NCI-H748 (cell line): ENCODE results near the gene C14orf132.
A peak's percentile ranks its signal among the peaks of the same experiment; 100 is the strongest.

Experiments used
- DNase-seq: peaks from one replicate; lab custom pipeline; 2025; ENCODE audit not compliant: unreplicated experiment; lab: John Stamatoyannopoulos, UW

The C14orf132 gene

DNA sequence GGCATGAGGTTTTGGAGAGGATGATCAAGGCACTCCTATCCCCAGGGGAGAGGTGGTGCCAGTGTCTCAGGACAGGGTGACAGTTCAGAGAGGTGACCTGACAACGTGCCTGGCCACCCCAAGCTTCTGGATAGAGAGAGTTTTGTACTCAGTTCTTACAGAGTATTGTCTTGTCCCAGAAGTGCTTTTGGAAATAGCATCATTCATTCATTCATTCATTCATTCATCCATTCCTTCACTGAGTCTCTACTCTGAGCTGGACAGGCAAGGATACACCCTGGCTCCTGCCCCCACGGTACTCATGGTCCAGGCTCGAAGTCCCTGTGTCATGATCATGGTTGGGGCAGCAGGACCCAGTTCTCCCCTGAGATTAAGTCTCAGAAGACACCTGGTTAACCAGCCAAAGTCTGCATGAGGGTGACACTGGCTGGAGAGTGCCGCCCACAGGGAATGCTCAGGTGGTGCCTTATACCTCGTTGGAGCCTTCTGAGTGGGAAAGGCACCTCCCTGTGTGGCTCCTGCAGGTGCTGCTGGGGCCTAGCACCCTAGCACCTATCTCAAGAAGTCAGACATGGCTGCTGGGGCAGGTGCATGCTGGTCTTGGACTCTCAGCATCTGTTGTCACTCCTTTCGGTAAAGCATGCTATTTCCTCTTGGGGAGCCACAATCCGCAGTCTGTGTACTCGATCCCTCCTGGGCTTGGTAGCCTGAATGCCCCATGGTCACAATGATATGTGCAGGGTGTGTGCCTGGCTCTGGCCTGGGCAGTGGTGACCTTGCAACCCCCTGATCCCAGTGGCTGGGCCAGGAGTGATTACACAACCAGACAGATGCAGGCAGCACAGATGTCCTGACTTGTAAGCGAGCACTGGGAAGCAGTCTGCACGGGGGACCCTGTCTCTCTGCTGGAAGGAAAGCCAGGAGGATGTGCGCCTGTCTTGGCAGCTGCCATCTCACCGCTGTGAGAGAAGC is 57.8 kb downstream of the C14orf132 start:
- no peak for DNase-seq

DNA sequence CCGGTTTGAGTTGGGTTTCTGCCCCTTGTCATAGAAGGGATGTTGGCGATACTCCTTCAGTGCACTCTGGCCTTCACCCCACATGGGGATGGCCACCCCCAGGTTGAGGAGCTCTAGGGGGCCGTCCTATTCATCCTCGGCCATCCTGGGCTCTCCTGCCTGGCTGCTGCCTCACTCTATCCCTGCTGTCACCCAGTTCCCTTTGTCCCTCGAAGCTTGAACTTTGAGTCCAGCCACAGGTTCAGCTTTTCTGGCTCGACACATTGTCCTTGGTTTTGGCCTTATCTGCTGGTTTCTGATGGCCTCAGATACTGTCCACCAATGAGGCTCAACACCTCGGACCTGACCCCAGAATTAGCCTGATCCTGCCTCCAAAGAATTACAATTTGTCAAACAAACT is 58.6 kb downstream of the C14orf132 start:
- DNase-seq: no peak

DNA sequence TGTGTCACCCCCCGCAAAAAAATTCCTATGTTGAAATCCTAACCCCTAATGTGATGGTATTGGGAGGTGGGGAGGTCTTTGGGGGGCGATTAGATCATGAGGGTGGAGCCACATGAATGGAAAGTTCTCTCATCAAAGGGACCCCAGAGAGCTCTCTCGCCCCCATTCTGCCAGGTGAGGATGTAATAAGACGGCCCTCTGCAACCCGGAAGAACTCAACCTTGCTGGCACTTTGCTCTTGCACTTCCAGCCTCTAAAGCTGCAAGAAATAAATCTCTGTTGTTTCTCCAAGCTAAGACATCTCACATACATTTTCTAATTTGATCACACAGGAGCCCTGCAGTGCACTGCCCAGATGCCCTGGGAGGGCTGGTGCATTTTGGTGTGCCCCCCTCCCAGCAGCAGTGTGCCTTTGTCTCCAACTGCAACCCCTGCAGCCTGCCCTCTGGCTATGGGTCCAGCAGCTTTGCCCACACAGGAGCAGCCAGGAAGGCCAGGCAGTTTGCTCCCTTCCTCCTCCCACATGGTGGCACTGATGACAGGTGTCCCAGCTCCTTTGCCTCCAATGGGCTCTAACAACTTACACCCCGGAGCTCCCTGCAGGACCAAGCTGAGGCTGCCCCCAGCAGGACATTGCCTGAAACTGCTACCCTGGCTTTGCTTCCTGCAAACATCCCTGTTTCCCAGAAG is 59.3 kb downstream of the C14orf132 start:
- peak; percentile 89 for DNase-seq

DNA sequence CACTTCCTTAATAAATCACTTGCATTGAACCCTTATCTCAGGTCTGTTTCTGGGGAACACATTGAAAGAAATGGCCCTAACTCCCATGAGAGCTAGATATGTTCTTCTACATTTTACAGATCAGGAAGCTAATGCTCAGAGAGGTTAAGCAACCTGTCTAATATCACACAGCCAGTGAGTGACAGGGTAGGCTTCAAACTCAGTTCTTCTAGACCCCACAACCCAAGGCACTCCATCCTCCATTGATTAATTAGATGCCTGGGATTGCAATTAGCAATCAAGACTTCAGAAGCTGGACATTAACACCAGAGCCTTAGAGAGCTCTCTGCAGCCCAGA is 59.8 kb downstream of the C14orf132 start:
- DNase-seq: no peak

DNA sequence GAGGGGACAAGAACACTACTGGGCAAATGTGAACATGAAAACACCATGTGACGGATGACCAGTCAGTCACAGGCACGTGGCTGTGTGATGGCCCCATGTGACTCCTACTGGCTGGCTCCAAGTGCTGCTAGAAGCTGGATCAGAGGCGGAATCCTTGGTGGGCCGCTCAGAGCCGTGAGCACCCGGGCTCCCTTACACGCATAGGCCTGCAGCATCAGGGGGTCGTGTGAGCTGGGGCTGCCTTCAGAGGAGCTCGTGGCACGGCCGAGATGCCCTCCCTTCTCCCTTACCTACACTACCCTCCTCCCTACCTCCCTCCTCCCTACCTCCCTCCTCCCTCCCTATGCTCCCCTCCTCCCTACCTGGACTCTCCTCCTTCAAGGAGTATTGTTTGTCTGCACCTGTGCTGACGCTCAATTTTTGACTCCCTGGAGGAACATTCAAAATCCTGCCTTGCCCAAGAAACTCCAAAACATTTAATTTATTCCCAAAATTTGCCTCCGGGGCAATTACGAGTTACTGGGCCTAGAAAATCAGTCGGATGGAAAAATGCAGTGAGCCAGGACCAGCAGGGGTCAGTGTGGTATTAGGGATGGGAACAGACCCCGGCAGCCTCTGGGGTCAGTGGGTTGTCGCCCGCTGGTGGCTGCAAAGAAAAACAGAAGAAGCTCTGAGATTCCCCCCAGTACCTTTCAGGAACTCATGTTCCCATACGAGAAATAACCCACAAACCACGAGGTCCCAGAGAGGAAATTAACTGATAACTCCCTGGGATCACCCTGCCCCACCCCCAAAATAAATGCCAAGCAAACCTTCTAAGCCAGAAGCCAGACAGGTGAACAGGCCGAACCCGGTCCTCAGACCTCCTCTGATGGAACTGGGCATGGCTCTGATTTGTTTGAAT is 61.3 kb downstream of the C14orf132 start:
- DNase-seq: peak; percentile 71

DNA sequence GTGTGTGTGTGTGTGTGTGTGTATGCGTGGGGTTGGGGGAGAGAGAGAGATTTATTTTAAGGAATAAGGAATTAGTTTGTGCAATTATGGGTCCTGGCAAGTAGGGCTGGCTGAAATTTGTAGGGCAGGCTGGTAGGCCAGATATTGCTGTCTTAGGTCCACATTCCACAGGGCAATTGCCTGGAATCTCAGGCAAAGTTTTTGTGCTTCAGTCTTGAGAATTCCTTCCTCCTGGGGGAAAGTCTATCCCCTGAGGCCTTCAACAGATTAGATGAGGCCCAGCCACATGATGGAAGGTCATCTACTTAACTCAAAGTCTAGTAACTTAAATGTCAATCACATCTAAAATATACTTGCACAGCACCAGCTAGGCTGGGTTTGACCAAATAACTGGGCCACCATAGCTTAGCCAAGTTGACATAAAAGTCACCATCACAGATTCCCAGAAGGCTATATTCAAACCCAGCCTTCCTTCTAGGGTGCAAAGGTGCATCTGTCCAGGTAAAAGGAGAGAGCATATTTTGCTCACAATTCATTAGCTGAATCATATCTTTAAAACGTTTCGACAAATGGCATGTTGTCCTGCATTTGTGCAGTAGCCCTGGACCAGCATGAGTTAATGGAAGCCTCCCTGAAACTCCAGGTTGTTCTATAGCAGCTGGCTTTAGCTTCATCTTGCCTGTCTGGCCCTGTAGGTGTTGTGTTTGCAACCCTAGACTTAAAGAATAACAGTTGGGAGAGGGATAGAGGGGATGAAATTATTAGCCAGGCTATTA is 63.1 kb downstream of the C14orf132 start:
- DNase-seq: no peak

DNA sequence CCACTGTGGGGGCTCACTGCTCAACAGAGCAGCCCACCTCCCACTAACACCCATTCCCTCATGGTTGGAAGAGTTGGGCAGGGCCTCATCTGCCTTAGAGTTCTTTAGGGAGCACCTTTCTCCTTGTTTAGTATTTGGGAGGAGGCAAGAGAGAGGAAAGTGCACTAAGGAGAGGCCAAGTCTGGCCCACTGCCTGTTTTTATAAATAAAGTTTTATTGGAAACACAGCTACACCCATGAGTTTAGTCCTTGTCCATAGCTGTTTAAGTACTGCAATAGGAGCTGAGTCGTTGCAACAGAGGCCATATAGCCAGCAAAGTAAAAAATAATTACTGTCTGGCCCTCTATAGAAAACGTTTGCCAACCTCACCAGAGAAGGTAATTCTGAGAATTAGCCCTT is 63.9 kb downstream of the C14orf132 start:
- DNase-seq: no peak

DNA sequence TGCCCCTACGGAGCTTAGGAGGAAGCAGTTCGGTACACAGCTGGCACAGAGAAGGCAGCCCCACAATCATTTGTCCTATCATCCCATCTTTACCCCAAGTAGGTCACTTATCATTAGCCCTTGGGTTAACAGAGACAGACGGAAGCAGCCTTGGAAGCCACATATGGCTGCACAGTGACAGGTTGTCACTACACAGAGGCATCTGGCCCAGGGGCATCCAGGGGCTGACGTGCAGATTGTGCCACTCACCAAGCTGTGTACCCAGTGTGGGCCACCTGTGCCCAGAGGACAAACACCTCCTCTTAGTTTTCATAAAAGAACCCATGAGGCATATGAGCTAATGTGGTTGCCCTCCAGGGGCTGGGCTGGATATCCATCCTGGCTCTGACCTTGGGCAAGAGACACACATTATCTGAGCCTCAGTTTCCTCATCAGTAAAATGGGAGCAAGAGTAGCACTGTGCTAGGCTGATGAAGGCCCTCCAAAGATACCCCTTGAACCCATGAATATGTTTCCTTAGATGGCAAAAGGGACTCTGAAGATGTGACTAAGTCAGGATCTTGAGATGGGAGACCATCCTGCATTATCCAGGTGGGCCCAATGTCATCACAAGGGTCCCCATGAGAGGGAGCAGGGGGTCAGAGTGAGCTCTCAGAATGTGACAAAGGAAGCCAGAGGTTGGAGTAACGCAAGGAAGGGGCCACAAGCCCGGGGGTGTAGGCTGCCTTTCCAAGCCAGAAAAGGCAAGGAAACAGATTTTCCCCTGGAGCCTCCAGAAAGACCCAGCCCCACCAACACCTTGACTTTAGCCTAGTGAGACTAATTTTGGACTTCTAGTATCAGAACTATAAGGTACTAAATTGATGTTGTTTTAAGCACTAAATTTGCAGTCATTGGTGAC is 64.6 kb downstream of the C14orf132 start:
- DNase-seq: no peak

DNA sequence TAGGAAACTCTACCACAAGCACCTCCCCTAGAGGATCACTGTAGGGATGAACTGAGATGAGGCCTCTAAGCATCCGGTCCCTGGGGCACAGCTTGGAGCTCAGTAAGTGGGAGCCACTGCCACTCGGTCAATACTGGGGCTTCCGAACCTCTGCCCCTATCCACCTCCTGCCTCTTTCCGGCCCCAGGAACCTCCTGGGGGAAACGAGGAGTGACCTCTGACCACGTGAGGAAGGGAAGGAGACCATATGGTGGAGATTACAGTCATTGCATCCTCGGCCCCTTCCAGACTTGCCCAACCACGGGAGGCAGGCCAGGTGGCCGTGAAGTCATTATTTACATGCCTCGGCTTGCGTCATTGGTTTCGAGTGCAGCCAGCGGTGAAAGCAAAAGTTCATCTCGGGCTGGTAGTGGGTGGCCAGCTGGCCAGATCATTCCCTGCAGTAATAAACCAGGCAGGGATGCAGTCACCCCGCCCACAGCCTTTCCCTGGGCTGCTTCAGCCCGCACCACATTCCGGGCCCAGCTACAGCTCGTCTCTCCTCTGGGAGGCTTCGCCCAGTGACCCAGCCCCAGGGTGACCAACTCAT is 65.4 kb downstream of the C14orf132 start:
- DNase-seq: no peak

DNA sequence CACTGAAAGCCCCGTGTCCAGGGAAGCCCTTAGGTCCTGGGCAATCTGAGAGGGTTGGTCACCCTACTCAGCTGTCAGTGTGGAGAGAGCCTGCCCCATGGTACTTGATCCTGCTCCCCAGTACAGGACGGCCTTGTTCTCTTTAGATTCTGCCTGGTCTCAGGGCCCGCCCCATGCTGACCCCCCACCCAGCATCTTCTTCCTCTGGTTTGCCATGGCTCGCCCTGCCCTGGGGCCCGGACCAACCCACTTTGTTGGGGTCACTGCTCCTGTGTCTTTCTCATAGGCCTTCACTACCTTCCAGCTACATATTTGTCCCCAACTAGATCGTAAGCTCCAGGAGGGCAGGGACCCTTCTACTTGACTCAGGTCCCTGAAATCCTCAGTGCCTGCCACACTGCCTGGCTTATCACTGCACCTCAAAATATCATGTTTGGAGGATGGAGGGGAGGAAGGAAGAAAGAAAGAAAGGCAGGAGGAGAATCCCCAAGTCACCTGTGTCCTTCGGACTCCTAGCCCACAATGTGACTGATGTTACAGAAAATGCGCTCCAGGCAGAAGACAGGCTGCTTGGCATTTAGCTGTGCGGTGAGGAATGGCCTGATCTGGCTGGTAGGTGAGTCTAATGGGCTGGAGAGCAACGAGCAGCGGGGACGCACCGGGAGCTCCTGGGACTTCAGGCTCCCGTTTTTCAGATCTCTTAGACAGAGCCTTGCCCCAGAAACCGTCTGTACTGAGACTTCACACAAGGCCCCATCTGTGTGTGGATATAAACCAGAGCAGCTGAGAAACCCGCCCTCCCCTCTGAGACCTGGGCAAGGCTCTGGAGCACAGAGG is 66.1 kb downstream of the C14orf132 start:
- DNase-seq: no peak

DNA sequence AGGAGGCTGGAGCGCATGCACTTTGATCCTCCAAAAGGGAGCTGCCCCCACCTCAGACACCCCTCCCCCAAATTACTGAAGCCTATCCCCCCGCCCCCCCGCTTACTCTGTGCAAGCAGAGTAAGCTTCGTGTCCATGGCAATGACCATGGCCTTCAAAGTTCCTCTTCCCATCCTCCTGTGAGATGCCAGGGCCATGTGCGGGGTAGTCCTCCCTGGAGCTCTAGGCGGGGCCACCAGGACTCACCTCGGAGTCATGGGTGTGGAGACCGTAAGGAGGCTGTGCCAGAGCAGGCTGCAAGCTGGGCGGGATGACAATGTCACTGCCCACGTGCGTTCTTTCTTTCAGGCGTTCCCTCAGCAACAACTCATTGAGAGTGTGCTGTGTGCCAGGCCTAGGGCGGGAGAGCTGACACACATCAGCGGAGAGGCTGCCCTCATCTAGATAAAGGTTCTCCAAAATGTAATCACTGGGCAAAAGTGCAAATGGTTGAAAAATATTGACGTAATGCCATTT is 66.8 kb downstream of the C14orf132 start:
- DNase-seq: peak; percentile 43

DNA sequence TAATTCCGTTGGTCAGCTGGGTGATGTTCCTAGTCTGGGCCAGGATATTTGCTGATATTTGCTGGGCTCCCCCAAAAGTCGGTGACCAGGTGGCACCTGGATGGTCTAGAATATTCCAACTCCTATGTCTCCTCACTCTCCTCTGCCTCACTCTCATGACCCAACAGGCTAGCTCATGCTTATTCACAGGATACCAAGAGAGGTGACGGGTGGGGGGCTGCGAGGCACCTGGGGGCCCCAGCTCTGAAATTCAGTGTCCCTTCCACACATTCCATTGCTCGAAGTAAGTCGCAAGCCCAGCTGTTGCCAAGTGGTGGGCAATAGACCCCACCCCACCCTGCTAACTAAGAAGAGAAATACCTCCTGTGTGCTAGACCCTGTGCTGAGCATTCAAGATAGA is 67.7 kb downstream of the C14orf132 start:
- DNase-seq: no peak

DNA sequence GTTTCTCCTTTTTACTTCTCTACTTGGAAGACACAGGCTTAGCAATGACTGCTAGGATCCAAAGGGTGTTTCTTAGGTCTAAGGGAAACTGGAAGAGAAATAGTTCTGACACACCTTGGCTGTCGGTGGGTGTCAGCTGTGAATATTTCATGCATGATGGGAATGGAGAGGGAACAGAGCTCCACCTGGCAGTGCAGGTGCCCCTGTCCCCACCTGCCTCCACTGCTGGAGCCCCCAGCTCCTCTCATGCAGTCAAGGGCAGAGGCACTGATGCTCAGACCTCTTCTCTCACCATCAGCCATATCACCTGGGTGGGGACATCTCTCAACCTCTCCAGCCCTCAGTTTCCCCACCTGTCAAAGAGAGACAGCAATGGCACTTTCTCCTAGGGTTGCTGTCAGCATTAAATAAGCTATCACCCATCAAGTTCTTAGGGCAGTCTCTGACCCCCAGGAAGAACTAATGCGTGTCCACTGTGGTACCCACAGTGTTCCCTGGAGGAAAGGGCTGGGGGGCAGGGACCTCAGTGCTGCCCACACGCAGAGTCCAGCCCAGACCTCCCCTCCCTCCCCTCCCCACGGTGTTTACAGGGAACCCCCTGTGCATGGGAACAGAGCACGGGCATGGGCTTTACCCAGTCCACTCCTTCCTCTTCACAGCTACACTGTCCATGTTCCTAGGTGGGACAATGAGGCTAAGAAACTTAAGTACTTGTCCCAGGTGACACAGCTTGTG is 69.1 kb downstream of the C14orf132 start:
- peak; percentile 50 for DNase-seq

DNA sequence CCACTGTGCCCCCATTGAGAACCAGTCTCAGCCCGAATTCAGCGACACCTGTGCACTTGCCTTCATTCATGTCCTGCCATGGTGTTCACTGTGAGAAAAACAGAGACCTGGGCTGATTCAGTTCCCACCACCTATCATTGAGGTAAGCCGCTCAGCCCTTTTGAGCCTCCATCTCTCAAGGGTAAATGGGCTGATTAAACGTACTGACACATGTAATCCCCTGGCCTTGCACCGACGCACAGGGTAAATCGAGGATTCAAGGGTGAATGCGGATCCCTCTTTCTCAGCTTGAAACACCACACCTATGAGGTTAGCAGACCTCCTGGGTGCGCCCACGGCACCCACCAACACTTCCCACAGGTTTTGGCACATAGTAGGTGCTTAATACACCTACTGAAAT is 69.7 kb downstream of the C14orf132 start:
- DNase-seq: no peak

DNA sequence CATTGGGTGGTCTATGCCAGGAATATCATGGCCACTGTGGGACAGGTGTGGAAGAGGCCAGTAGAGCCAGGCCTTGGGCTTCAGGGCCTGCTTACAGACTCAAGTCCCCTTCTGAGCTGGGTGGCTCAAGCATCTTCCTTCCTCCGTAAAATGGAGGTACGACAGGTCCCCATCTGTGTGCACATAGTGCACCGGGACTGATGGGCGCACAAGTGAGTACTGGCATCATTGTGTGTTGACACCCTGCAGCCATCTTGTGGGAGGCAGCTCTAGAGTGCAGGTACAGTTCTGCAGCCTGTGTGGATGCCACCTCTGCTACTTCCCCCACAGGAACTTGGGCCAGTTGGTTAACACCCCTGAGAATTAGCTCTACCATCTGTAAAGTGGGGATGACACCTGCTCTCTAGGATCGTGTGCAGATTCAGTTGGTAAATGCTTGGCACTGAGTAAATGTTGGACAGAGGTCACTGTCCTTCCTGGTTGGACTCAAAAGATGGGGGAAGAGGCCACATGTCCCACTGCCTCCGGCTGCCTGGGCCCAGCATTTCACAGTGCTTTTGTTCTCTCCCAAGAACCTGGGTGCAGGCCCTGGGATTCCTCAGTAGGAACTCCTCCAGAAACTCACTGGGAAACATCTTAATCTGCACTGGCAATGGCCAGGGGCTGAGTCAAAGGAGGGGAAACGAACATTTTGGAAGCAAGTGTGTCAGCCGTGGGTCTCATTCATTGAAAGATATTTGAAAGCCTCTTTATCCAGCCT is 70.6 kb downstream of the C14orf132 start:
- DNase-seq: no peak

DNA sequence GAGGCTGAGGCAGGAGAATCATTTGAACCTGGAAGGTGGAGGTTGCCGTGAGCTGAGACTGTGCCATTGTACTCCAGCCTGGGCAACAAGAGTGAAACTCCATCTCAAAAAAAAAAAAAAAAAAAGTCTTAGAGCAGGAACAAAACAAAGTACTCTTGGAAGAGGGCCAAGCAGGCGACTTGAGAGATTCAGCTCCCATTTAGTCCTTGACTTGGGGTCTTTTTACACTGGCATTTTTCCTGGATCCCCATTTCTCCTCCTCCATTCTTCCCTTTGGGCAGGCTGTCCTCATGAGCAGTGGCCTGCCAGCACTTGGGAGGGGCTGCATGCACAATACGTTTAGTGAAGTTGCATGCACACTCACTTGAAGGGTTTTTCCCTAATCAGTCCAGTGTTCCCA is 72.9 kb downstream of the C14orf132 start:
- DNase-seq: no peak

DNA sequence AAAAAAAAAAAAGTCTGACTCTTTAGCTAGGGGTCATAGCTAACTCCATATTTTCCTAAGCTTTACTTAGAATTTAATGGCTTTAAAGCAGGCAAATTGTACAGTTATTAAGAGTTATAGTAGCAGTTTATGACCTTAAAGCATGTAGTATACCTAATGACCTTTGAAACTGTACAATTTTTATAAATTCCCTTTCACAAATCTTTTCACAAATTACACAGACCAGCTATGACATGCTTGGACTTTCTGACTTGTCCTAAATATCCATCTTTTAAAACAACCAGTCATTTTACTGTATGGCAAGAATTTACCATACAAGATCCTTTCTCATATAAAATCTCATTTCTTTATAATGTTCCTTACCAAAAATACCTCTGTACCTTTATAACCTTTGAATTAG is 74.8 kb downstream of the C14orf132 start:
- no peak for DNase-seq
